Measurements from ENCODE around the gene G3BP1. TPM values are rescaled to one million over a fixed set of nuclear protein-coding genes. Genes with fewer than 3 reads are reported as not detected.

The G3BP1 gene
- total and polyA plus RNA-seq, 4 experiments from 2014 or later, result 178 to 193 (median 189) TPM

GRCh38 chr5:151808451-151809169 lies 36.9 kb downstream of the G3BP1 start:
- DNase-seq, result no peak
- CTCF ChIA-PET (ENCODE audit: partially characterized antibody), result no interaction called here
- Mint-ChIP-seq H3K4me1 (peaks cover 0 to 20% (median 6%) of the 10 kb centered on the region in 4 donors), H3K36me3 (peaks cover 66 to 74% of the 10 kb centered on the region in 2 donors), H3K27me3 (no peaks in the 10 kb centered on the region), H3K4me3 (no peak overlapping the region), H3K27ac (peak overlapping the region in 3 of 7 donors; percentile 27 to 53 (median 31)), H3K9me3 (no peaks in the 10 kb centered on the region)
- Histone ChIP-seq H3K4me3 (ENCODE audit: low read length in 2 of 2) (no peak overlapping the region), H3K9me3 (ENCODE audit: control insufficient read depth in 1 of 2, low read length in 2 of 2) (no peaks in the 10 kb centered on the region), H3K27ac (ENCODE audit: low read depth, low read length) (no peak overlapping the region), H3K4me1 (ENCODE audit: insufficient read depth, low read length) (no peaks in the 10 kb centered on the region), H3K27me3 (ENCODE audit: insufficient read depth, low read length) (no peaks in the 10 kb centered on the region), H3K36me3 (ENCODE audit: insufficient read depth, low read length) (peaks cover 36% of the 10 kb centered on the region)
- POLR2A ChIA-PET (ENCODE audit: partially characterized antibody), result interaction anchor here (1.0 kb wide), 1 partner anchor 37 kb away, joined by 3 read pairs; the partner anchor contains the start of gene G3BP1
- intact Hi-C loops (cut with micrococcal nuclease), result no loop called here

GRCh38 chr5:151810449-151810848 lies 38.7 kb downstream of the G3BP1 start:
- no peaks in the 10 kb centered on the region for H3K9me3 ChIP-seq (ENCODE audit: control insufficient read depth in 1 of 2, low read length in 2 of 2)
- H3K27ac ChIP-seq (ENCODE audit: low read depth, low read length), result no peak overlapping the region
- Mint-ChIP-seq H3K36me3 (peaks cover 59 to 69% of the 10 kb centered on the region in 2 donors), H3K27ac (peak overlapping the region in 1 of 7 donors; percentile 13), H3K27me3 (no peaks in the 10 kb centered on the region), H3K9me3 (no peaks in the 10 kb centered on the region), H3K4me1 (peaks cover 0 to 18% (median 6%) of the 10 kb centered on the region in 4 donors), H3K4me3 (no peak overlapping the region)
- ChIA-PET POLR2A (ENCODE audit: partially characterized antibody) (no interaction called here), CTCF (ENCODE audit: partially characterized antibody) (interaction anchor here (1.4 kb wide), 1 partner anchor 15 kb away, joined by 5 read pairs; no protein-coding TSS in a partner anchor)
- peaks cover 30% of the 10 kb centered on the region for H3K36me3 ChIP-seq (ENCODE audit: insufficient read depth, low read length)
- DNase-seq, result no peak
- H3K27me3 ChIP-seq (ENCODE audit: insufficient read depth, low read length), result no peaks in the 10 kb centered on the region
- H3K4me3 ChIP-seq (ENCODE audit: low read length in 2 of 2), result no peak overlapping the region
- no peaks in the 10 kb centered on the region for H3K4me1 ChIP-seq (ENCODE audit: insufficient read depth, low read length)
- intact Hi-C loops (cut with micrococcal nuclease), result no loop called here

GRCh38 chr5:151810897-151811296 lies 39.1 kb downstream of the G3BP1 start:
- Histone ChIP-seq H3K36me3 (ENCODE audit: insufficient read depth, low read length) (peaks cover 28% of the 10 kb centered on the region), H3K4me1 (ENCODE audit: insufficient read depth, low read length) (no peaks in the 10 kb centered on the region), H3K9me3 (ENCODE audit: control insufficient read depth in 1 of 2, low read length in 2 of 2) (no peaks in the 10 kb centered on the region), H3K27ac (ENCODE audit: low read depth, low read length) (no peak overlapping the region), H3K4me3 (ENCODE audit: low read length in 2 of 2) (no peak overlapping the region), H3K27me3 (ENCODE audit: insufficient read depth, low read length) (no peaks in the 10 kb centered on the region)
- ChIA-PET CTCF (ENCODE audit: partially characterized antibody) (interaction anchor here (2.3 kb wide), 1 partner anchor 14 kb away, joined by 10 read pairs; no protein-coding TSS in a partner anchor), POLR2A (ENCODE audit: partially characterized antibody) (interaction anchor here (0.5 kb wide), 1 partner anchor 20 kb away, joined by 3 read pairs; no protein-coding TSS in a partner anchor)
- intact Hi-C loops (cut with micrococcal nuclease), result no loop called here
- peak overlapping the region in 1 of 7 donors; percentile 3 for H3K27ac Mint-ChIP-seq
- H3K27me3 Mint-ChIP-seq, result no peaks in the 10 kb centered on the region
- DNase-seq, result no peak
- peaks cover 54 to 65% of the 10 kb centered on the region in 2 donors for H3K36me3 Mint-ChIP-seq
- peaks cover 0 to 17% (median 6%) of the 10 kb centered on the region in 4 donors for H3K4me1 Mint-ChIP-seq
- no peaks in the 10 kb centered on the region for H3K9me3 Mint-ChIP-seq
- H3K4me3 Mint-ChIP-seq, result no peak overlapping the region

GRCh38 chr5:151811593-151812321 lies 40.0 kb downstream of the G3BP1 start:
- ChIA-PET POLR2A (ENCODE audit: partially characterized antibody) (interaction anchor here (0.5 to 1.2 kb wide), 2 partner anchors 10 to 21 kb away, joined by 3 to 4 read pairs; no protein-coding TSS in a partner anchor), CTCF (ENCODE audit: partially characterized antibody) (interaction anchor here (2.3 kb wide), 1 partner anchor 14 kb away, joined by 10 read pairs; no protein-coding TSS in a partner anchor)
- no peaks in the 10 kb centered on the region for H3K27me3 Mint-ChIP-seq
- peak overlapping the region in 2 of 7 donors; percentile 24 to 49 for H3K27ac Mint-ChIP-seq
- H3K27me3 ChIP-seq (ENCODE audit: insufficient read depth, low read length), result no peaks in the 10 kb centered on the region
- H3K4me1 Mint-ChIP-seq, result peaks cover 0 to 11% (median 6%) of the 10 kb centered on the region in 4 donors
- no peak for DNase-seq
- H3K36me3 ChIP-seq (ENCODE audit: insufficient read depth, low read length), result peaks cover 22% of the 10 kb centered on the region
- intact Hi-C loops (cut with micrococcal nuclease), result no loop called here
- no peak overlapping the region for H3K27ac ChIP-seq (ENCODE audit: low read depth, low read length)
- H3K9me3 ChIP-seq (ENCODE audit: control insufficient read depth in 1 of 2, low read length in 2 of 2), result no peaks in the 10 kb centered on the region
- H3K36me3 Mint-ChIP-seq, result peaks cover 51 to 60% of the 10 kb centered on the region in 2 donors
- no peak overlapping the region for H3K4me3 ChIP-seq (ENCODE audit: low read length in 2 of 2)
- no peak overlapping the region for H3K4me3 Mint-ChIP-seq
- no peaks in the 10 kb centered on the region for H3K9me3 Mint-ChIP-seq
- H3K4me1 ChIP-seq (ENCODE audit: insufficient read depth, low read length), result no peaks in the 10 kb centered on the region

- H3K36me3 ChIP-seq (ENCODE audit: insufficient read depth, low read length), result peaks cover 22% of the 10 kb centered on the region
- peak overlapping the region in 1 of 7 donors; percentile 34 for H3K27ac Mint-ChIP-seq
- H3K9me3 ChIP-seq (ENCODE audit: control insufficient read depth in 1 of 2, low read length in 2 of 2), result no peaks in the 10 kb centered on the region
- ChIA-PET POLR2A (ENCODE audit: partially characterized antibody) (interaction anchor here (1.2 kb wide), 1 partner anchor 12 kb away, joined by 4 read pairs; no protein-coding TSS in a partner anchor), CTCF (ENCODE audit: partially characterized antibody) (interaction anchor here (2.3 kb wide), 1 partner anchor 12 kb away, joined by 10 read pairs; no protein-coding TSS in a partner anchor)
- H3K4me3 ChIP-seq (ENCODE audit: low read length in 2 of 2), result no peak overlapping the region
- H3K27me3 Mint-ChIP-seq, result no peaks in the 10 kb centered on the region
- H3K4me3 Mint-ChIP-seq, result no peak overlapping the region
- no peaks in the 10 kb centered on the region for H3K27me3 ChIP-seq (ENCODE audit: insufficient read depth, low read length)
- intact Hi-C loops (cut with micrococcal nuclease), result no loop called here
- H3K4me1 Mint-ChIP-seq, result peaks cover 0 to 8% (median 5%) of the 10 kb centered on the region in 4 donors
- H3K4me1 ChIP-seq (ENCODE audit: insufficient read depth, low read length), result no peaks in the 10 kb centered on the region
- DNase-seq, result no peak
- H3K9me3 Mint-ChIP-seq, result no peaks in the 10 kb centered on the region
- peaks cover 47 to 55% of the 10 kb centered on the region in 2 donors for H3K36me3 Mint-ChIP-seq
- H3K27ac ChIP-seq (ENCODE audit: low read depth, low read length), result no peak overlapping the region
Observed at GRCh38 chr5:151812757-151813309, 41.1 kb downstream of the G3BP1 start.

GRCh38 chr5:151815051-151815450 lies 43.3 kb downstream of the G3BP1 start:
- DNase-seq, result no peak
- ChIA-PET CTCF (ENCODE audit: partially characterized antibody) (interaction anchor here (2.5 to 5.0 kb wide), 2 partner anchors 11 to 328 kb away, joined by 8 to 44 read pairs; no protein-coding TSS in a partner anchor), POLR2A (ENCODE audit: partially characterized antibody) (interaction anchor here (1.2 kb wide), 1 partner anchor 44 kb away, joined by 8 read pairs; the partner anchor contains the start of gene G3BP1)
- Mint-ChIP-seq H3K27me3 (no peaks in the 10 kb centered on the region), H3K27ac (peak overlapping the region in 2 of 7 donors; percentile 16 to 58), H3K4me3 (no peak overlapping the region), H3K9me3 (no peaks in the 10 kb centered on the region), H3K36me3 (peaks cover 37 to 40% of the 10 kb centered on the region in 2 donors), H3K4me1 (peaks cover 0 to 8% (median 4%) of the 10 kb centered on the region in 4 donors)
- no peaks in the 10 kb centered on the region for H3K4me1 ChIP-seq (ENCODE audit: insufficient read depth, low read length)
- no peak overlapping the region for H3K4me3 ChIP-seq (ENCODE audit: low read length in 2 of 2)
- no peaks in the 10 kb centered on the region for H3K9me3 ChIP-seq (ENCODE audit: control insufficient read depth in 1 of 2, low read length in 2 of 2)
- peaks cover 11% of the 10 kb centered on the region for H3K36me3 ChIP-seq (ENCODE audit: insufficient read depth, low read length)
- H3K27ac ChIP-seq (ENCODE audit: low read depth, low read length), result no peak overlapping the region
- H3K27me3 ChIP-seq (ENCODE audit: insufficient read depth, low read length), result no peaks in the 10 kb centered on the region
- intact Hi-C loops (cut with micrococcal nuclease), result no loop called here
